Measurements from ENCODE around the gene CCND1. TPM values are rescaled to one million over a fixed set of nuclear protein-coding genes. Genes with fewer than 3 reads are reported as not detected.

CCND1 gene
- polyA plus RNA-seq, 1 experiment, result 307 TPM

GRCh38 chr11:69598147-69598546, 42.8 kb upstream of the CCND1 start:
- Histone ChIP-seq H3K36me3 (ENCODE audit: control insufficient read depth, insufficient read depth, low read length) (no peaks in the 10 kb centered on the region), H3K27me3 (ENCODE audit: control insufficient read depth, insufficient read depth, low read length) (no peaks in the 10 kb centered on the region), H3K4me3 (ENCODE audit: low read depth, low read length) (no peak overlapping the region)
- TF ChIP-seq CTCF (IDR thresholded peaks at IDR 0.05; ENCODE audit: insufficient read depth, low read depth, low read length), result 0 out of 2 replicates have a peak, but pooled peaks have one; percentile 10
- DNase-seq (ENCODE audit: low read depth), result no peak
- ChIA-PET CTCF (interaction anchor here (1.0 to 1.5 kb wide), 2 partner anchors 10 to 466 kb away, joined by 3 to 8 read pairs; no protein-coding TSS in a partner anchor), POLR2A (no interaction called here)

GRCh38 chr11:69599502-69599901, 41.5 kb upstream of the CCND1 start:
- ChIA-PET POLR2A (no interaction called here), CTCF (interaction anchor here (0.7 to 1.5 kb wide), 4 partner anchors 11 to 468 kb away, joined by 3 to 6 read pairs (median 3); no protein-coding TSS in a partner anchor)

GRCh38 chr11:69600001-69600400, 41.0 kb upstream of the CCND1 start:
- no peaks in the 10 kb centered on the region for H3K27me3 ChIP-seq (ENCODE audit: control insufficient read depth, insufficient read depth, low read length)
- POLR2A ChIA-PET, result no interaction called here
- CTCF ChIA-PET, result interaction anchor here (0.7 to 1.5 kb wide), 2 partner anchors 12 to 15 kb away, joined by 3 to 6 read pairs; no protein-coding TSS in a partner anchor
- no peaks in the 10 kb centered on the region for H3K36me3 ChIP-seq (ENCODE audit: control insufficient read depth, insufficient read depth, low read length)
- TF ChIP-seq CTCF (IDR thresholded peaks at IDR 0.05; ENCODE audit: insufficient read depth, low read depth, low read length), result no peak
- no peak for DNase-seq (ENCODE audit: low read depth)
- H3K4me3 ChIP-seq (ENCODE audit: low read depth, low read length), result no peak overlapping the region

More at GRCh38 chr11:69599502-69599901, 41.5 kb upstream of the CCND1 start:
- Histone ChIP-seq H3K36me3 (ENCODE audit: control insufficient read depth, insufficient read depth, low read length) (no peaks in the 10 kb centered on the region), H3K27me3 (ENCODE audit: control insufficient read depth, insufficient read depth, low read length) (no peaks in the 10 kb centered on the region), H3K4me3 (ENCODE audit: low read depth, low read length) (no peak overlapping the region)
- TF ChIP-seq CTCF (IDR thresholded peaks at IDR 0.05; ENCODE audit: insufficient read depth, low read depth, low read length), result no peak
- no peak for DNase-seq (ENCODE audit: low read depth)

GRCh38 chr11:69601011-69601975, 39.7 kb upstream of the CCND1 start:
- DNase-seq (ENCODE audit: low read depth), result no peak
- ChIA-PET POLR2A (no interaction called here), CTCF (interaction anchor here (0.8 to 1.5 kb wide), 2 partner anchors 13 kb away, joined by 3 to 6 read pairs; no protein-coding TSS in a partner anchor)
- TF ChIP-seq CTCF (IDR thresholded peaks at IDR 0.05; ENCODE audit: insufficient read depth, low read depth, low read length), result no peak
- Histone ChIP-seq H3K27me3 (ENCODE audit: control insufficient read depth, insufficient read depth, low read length) (no peaks in the 10 kb centered on the region), H3K36me3 (ENCODE audit: control insufficient read depth, insufficient read depth, low read length) (no peaks in the 10 kb centered on the region), H3K4me3 (ENCODE audit: low read depth, low read length) (no peak overlapping the region)

GRCh38 chr11:69603111-69603836, 37.7 kb upstream of the CCND1 start:
- POLR2A ChIA-PET, result no interaction called here
- TF ChIP-seq CTCF (IDR thresholded peaks at IDR 0.05; ENCODE audit: insufficient read depth, low read depth, low read length), result no peak

More at GRCh38 chr11:69603111-69603836, 37.7 kb upstream of the CCND1 start:
- no peaks in the 10 kb centered on the region for H3K36me3 ChIP-seq (ENCODE audit: control insufficient read depth, insufficient read depth, low read length)
- H3K27me3 ChIP-seq (ENCODE audit: control insufficient read depth, insufficient read depth, low read length), result no peaks in the 10 kb centered on the region
- CTCF ChIA-PET, result no interaction called here
- no peak overlapping the region for H3K4me3 ChIP-seq (ENCODE audit: low read depth, low read length)
- DNase-seq (ENCODE audit: low read depth), result no peak
